Spinal cord (tissue), 10 donors: Measurements from ENCODE around the gene SMIM10L1. TPM values are rescaled to one million over a fixed set of nuclear protein-coding genes. Genes with fewer than 3 reads are reported as not detected.

Experiments used
- DNase-seq, 6 donors: peaks; one replicate each; pipeline versions ENCODE4 v3.0.0 to v3.0.0-alpha.2; 2013 to 2015; ENCODE audit warnings: low spot score in 6 of 6, low read depth in 4 of 6
- H3K27ac ChIP-seq: one replicate; pipeline ENCODE4 v1.5.1; 2013; ENCODE audit warnings: low read depth, low read length, control low read depth
- H3K27me3 ChIP-seq: one replicate; pipeline ENCODE4 v1.6.1; 2013; ENCODE audit warnings: low read length; ENCODE audit not compliant: control insufficient read depth, insufficient read depth
- H3K36me3 ChIP-seq: one replicate; pipeline ENCODE4 v1.6.1; 2013; ENCODE audit warnings: low read length; ENCODE audit not compliant: control insufficient read depth, insufficient read depth
- H3K4me1 ChIP-seq: one replicate; pipeline ENCODE4 v1.6.1; 2013; ENCODE audit warnings: low read length; ENCODE audit not compliant: control insufficient read depth, insufficient read depth
- H3K4me3 ChIP-seq: one replicate; pipeline ENCODE4 v1.5.1; 2013; ENCODE audit warnings: low read depth, low read length, control low read depth
- H3K9me3 ChIP-seq: one replicate; pipeline ENCODE4 v1.6.1; 2013; ENCODE audit warnings: low read length; ENCODE audit not compliant: control insufficient read depth, insufficient read depth
- WGBS: methylation state at CpG from one replicate; pipeline ENCODE4 v1.1.5; 2013; ENCODE audit warnings: missing lambda C conversion rate; ENCODE audit not compliant: insufficient coverage; 5-methylcytosine and 5-hydroxymethylcytosine counted together
- polyA plus RNA-seq, 2 donors: library from polyadenylated mRNA; unstranded; fragments of 120-200 nt; gene quantifications; one replicate each; pipeline ENCODE4 v1.2.1, GENCODE V29; 2013; ENCODE audit not compliant: insufficient read length in 2 of 2
- total RNA-seq, 2 donors: library from RNA; depleted of rRNA in 1 of 2; stranded (reverse); fragments of 120-200 nt in 1 of 2; fragments of >200 nt in 1 of 2; gene quantifications; one replicate each; pipeline versions ENCODE4 v1.2.3 to v1.2.4, GENCODE V29; 2013 to 2014
- donor health status: healthy.

SMIM10L1 gene
- total and polyA plus RNA-seq, 4 donors, result 12.6 to 22.6 (median 16.5) TPM

DNA sequence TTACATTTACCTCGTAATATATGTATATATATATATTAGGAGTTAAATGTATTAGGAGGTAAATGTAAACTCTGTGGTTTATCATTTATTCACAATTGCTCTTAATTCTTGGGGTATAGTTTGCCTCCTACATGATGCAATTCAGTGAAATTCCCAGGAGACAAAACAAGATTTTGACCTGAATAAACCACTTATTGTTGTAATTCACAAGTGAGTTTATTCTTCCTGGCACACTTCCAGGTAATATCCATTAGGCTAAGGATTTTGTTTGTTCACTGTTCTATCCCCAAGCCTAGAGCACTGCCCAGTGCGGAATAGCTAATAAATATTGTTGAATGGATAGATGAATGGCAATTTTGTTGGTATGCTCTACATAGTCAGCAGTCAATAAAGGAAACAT is 3.0 kb downstream of the SMIM10L1 start:
- Histone ChIP-seq H3K36me3 (peaks cover 2% of the 10 kb centered on the region), H3K4me1 (peaks cover 6% of the 10 kb centered on the region), H3K27ac (no peak overlapping the region), H3K27me3 (no peaks in the 10 kb centered on the region), H3K4me3 (no peak overlapping the region), H3K9me3 (no peaks in the 10 kb centered on the region)
- peak in 1 of 6 donors; percentile 6 for DNase-seq
- no CpG with 5 or more reads among the region's 2 CpGs for WGBS

DNA sequence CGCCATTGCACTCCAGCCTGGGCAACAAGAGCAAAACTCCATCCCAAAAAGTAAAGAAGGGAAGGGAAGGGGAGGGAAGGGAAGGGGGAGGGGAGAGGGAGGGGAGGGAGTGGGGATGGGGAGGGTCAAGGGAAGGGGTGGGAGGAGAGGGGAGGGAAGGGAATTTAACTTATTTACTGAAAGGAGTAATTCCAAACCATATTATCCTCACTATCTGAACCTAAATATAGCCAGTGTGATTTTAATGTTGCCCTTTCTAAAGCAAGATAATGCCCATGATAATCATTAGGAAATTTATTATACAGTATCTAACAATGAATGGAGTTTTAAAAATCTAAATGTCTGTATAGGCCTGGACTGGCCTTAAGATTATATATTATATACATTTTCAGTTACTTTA is 7.3 kb downstream of the SMIM10L1 start:
- no peaks in the 10 kb centered on the region for H3K9me3 ChIP-seq
- WGBS, result no CpG with 5 or more reads among the region's 1 CpG
- no peak overlapping the region for H3K27ac ChIP-seq
- no peaks in the 10 kb centered on the region for H3K27me3 ChIP-seq
- no peaks in the 10 kb centered on the region for H3K36me3 ChIP-seq
- DNase-seq, result no peak
- H3K4me3 ChIP-seq, result no peak overlapping the region
- no peaks in the 10 kb centered on the region for H3K4me1 ChIP-seq

DNA sequence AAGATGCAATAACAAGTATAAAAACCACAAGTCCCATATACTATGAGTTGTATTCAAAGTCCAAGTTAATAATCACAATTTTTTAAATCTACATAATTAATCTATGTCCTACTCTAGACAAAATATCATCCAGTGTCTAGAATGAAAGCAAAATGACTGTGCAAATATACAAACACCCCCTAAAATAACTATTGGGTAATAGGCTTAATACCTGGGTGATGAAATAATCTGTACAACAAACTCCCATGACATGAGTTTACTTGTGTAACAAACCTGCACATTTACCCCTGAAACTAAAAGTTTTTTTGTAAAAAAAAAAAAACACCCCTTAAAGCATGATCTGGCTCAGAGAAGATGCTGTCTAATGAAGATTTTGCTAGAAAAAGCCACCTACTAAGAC is 11.5 kb downstream of the SMIM10L1 start:
- no peak overlapping the region for H3K4me3 ChIP-seq
- DNase-seq, result no peak
- H3K9me3 ChIP-seq, result no peaks in the 10 kb centered on the region
- H3K4me1 ChIP-seq, result no peaks in the 10 kb centered on the region
- no peak overlapping the region for H3K27ac ChIP-seq
- H3K27me3 ChIP-seq, result no peaks in the 10 kb centered on the region
- H3K36me3 ChIP-seq, result no peaks in the 10 kb centered on the region

DNA sequence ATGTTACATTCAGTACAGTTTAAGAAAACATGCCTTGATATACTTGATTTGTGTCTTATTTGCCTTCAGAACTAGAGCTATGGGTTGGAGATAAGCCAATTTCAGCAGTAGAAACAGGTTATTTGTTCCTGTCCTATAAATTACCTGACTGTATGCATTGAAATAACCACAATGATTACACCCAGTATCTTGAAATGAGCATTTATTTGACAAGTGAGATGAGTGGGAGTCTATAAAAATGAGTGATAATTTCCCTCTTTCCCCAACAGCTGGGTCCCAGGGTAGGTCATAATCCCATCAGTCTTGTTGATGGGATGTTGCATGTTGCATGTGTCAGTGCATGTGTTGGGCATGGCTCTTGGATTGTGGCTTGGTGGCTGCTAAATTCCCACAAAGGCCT is 12.0 kb downstream of the SMIM10L1 start:
- Histone ChIP-seq H3K27ac (no peak overlapping the region), H3K36me3 (no peaks in the 10 kb centered on the region), H3K4me3 (no peak overlapping the region), H3K27me3 (no peaks in the 10 kb centered on the region), H3K4me1 (no peaks in the 10 kb centered on the region), H3K9me3 (no peaks in the 10 kb centered on the region)
- DNase-seq, result no peak

DNA sequence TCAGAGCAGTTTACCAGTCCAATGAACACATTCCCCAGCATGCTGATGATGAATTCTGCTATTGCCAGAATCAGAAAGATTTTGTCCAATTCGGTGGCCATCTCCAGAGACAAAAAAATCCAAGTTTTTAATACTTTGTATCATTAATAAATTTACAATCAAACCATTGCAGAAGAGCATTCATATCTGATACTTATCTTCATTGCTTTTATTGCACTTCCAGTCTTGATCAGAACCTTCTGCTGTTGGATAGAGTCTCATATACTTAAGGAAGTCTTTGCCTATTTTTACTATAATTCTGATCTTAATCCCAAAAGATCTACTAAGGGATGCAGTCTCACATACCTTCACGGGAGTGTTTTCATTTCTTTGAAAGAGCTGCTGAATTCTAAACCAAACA is 15.8 kb downstream of the SMIM10L1 start, which contains the start of gene TAS2R42:
TAS2R42 (minus strand) TSS at position 101 of the 400 bp plus-strand sequence; CDS start at position 101, 0 bp downstream.
- Histone ChIP-seq H3K4me3 (no peak within 1 kb of the TSS), H3K27ac (no peak within 1 kb of the TSS), H3K36me3 (no peaks in the 10 kb centered on the region), H3K27me3 (no peaks in the 10 kb centered on the region), H3K9me3 (no peaks in the 10 kb centered on the region), H3K4me1 (no peaks in the 10 kb centered on the region)
- no CpG with 5 or more reads among the region's 2 CpGs for WGBS
- no peak for DNase-seq

DNA sequence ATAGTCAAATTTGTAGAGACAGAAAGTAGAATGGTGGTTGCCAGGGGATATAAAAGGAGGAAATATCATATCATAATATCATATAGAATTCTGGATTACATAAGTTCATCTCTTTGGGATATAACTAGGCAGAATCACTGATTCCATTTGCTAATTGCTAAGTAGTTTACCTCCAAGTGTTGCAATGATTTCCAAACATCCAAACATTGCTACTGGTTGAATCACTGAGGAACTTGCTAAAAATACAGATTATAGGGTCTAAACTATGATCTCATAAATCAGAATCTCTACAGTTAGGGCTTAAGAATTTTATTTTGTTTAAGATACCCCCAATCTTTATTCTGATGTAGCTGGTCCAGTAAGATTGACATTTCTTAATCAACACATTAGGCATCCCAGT is 31.8 kb downstream of the SMIM10L1 start:
- H3K36me3 ChIP-seq, result no peaks in the 10 kb centered on the region
- no peaks in the 10 kb centered on the region for H3K27me3 ChIP-seq
- no peaks in the 10 kb centered on the region for H3K4me1 ChIP-seq
- H3K9me3 ChIP-seq, result no peaks in the 10 kb centered on the region
- no peak for DNase-seq
- H3K4me3 ChIP-seq, result no peak overlapping the region
- no peak overlapping the region for H3K27ac ChIP-seq

DNA sequence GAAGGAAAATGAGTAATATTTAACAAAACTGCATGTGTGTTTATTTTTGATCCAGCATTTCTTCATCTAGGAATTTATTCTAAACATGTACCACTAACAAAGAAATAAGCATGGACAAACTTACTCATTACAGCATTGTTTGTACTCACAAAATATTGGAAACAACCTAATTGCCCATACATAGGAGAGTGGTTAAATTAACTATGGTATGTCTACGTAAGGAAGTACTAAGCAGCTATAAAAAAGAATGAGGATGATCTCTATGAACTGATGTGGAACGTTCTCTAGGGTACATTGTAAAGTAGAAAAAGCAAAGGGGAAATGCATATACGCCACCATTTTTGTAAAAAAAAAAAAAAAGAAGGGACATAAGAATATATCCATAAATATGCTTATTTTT is 33.2 kb downstream of the SMIM10L1 start:
- no peak overlapping the region for H3K4me3 ChIP-seq
- WGBS, result no CpG with 5 or more reads among the region's 3 CpGs
- no peaks in the 10 kb centered on the region for H3K9me3 ChIP-seq
- no peaks in the 10 kb centered on the region for H3K4me1 ChIP-seq
- no peaks in the 10 kb centered on the region for H3K27me3 ChIP-seq
- no peak overlapping the region for H3K27ac ChIP-seq
- no peak for DNase-seq
- H3K36me3 ChIP-seq, result no peaks in the 10 kb centered on the region

DNA sequence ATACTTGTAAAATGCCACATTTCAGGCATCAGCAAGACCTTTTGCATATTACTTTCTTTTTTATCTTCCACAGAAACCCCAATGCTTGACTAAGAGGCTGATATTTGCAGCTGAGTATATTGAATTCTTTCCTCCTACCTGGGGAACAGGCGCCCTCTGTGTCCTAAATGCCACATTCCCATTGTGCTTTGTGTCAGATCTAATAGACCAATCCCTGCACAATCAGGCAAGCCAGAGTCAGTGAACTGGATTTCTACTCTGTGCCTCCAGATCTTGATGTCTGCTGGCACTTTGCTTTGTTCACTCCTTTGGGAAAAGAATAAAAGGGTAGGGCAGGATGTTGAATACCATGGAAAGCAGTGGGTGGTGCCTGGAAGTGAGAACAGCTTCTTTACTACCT is 38.1 kb downstream of the SMIM10L1 start:
- Histone ChIP-seq H3K27ac (no peak overlapping the region), H3K4me3 (no peak overlapping the region), H3K4me1 (no peaks in the 10 kb centered on the region), H3K36me3 (no peaks in the 10 kb centered on the region), H3K9me3 (no peaks in the 10 kb centered on the region), H3K27me3 (no peaks in the 10 kb centered on the region)
- no CpG with 5 or more reads among the region's 1 CpG for WGBS
- peak in 1 of 6 donors; percentile 14 for DNase-seq

Other genes starting within 250 kb of the SMIM10L1 start
- gene PRH2, start 242.0 kb upstream of the SMIM10L1 start, total RNA-seq, result under 1 TPM in 1 of 2 donors, not detected in 1; 0.88 TPM
- not detected for gene PRH2, start 242.0 kb upstream of the SMIM10L1 start, polyA plus RNA-seq
- gene TAS2R14, start 231.9 kb upstream of the SMIM10L1 start, total RNA-seq, result 10 to 100 TPM in 1 of 2 donors, 1 to 10 TPM in 1; 3.0 to 13.3 TPM
- gene TAS2R14, start 231.9 kb upstream of the SMIM10L1 start, polyA plus RNA-seq, result 1 to 10 TPM; 4.6 to 5.3 TPM
- gene TAS2R50, start 184.3 kb upstream of the SMIM10L1 start, total RNA-seq, result 10 to 100 TPM in 1 of 2 donors, 1 to 10 TPM in 1; 3.9 to 10.9 TPM
- under 1 TPM in 1 of 2 donors, not detected in 1; 0.17 TPM for gene TAS2R50, start 184.3 kb upstream of the SMIM10L1 start, polyA plus RNA-seq
- 10 to 100 TPM in 1 of 2 donors, 1 to 10 TPM in 1; 3.4 to 14.6 TPM for gene TAS2R20, start 172.9 kb upstream of the SMIM10L1 start, total RNA-seq
- 1 to 10 TPM; 2.1 to 2.6 TPM for gene TAS2R20, start 172.9 kb upstream of the SMIM10L1 start, polyA plus RNA-seq
- gene TAS2R19, start 148.6 kb upstream of the SMIM10L1 start, total RNA-seq, result 10 to 100 TPM in 1 of 2 donors, 1 to 10 TPM in 1; 6.3 to 15.9 TPM
- gene TAS2R19, start 148.6 kb upstream of the SMIM10L1 start, polyA plus RNA-seq, result 1 to 10 TPM; 1.4 to 2.3 TPM
- gene TAS2R31, start 139.8 kb upstream of the SMIM10L1 start, total RNA-seq, result 10 to 100 TPM in 1 of 2 donors, 1 to 10 TPM in 1; 7.8 to 18.3 TPM
- 1 to 10 TPM in 1 of 2 donors, under 1 TPM in 1; 0.82 to 1.6 TPM for gene TAS2R31, start 139.8 kb upstream of the SMIM10L1 start, polyA plus RNA-seq
- 1 to 10 TPM; 2.1 to 7.5 TPM for gene TAS2R46, start 108.9 kb upstream of the SMIM10L1 start, total RNA-seq
- gene TAS2R46, start 108.9 kb upstream of the SMIM10L1 start, polyA plus RNA-seq, result under 1 TPM in 1 of 2 donors, not detected in 1; 0.23 TPM
- 10 to 100 TPM in 1 of 2 donors, 1 to 10 TPM in 1; 3.4 to 10.8 TPM for gene TAS2R43, start 78.9 kb upstream of the SMIM10L1 start, total RNA-seq
- gene TAS2R43, start 78.9 kb upstream of the SMIM10L1 start, polyA plus RNA-seq, result under 1 TPM; 0.42 to 0.63 TPM
- 10 to 100 TPM in 1 of 2 donors, 1 to 10 TPM in 1; 5.7 to 17.0 TPM for gene TAS2R30, start 36.5 kb upstream of the SMIM10L1 start, total RNA-seq
- gene TAS2R30, start 36.5 kb upstream of the SMIM10L1 start, polyA plus RNA-seq, result under 1 TPM; 0.14 to 0.19 TPM
- not detected for gene TAS2R42, start 15.7 kb downstream of the SMIM10L1 start, total RNA-seq
- gene TAS2R42, start 15.7 kb downstream of the SMIM10L1 start, polyA plus RNA-seq, result under 1 TPM in 1 of 2 donors, not detected in 1; 0.23 TPM
- gene PRB3, start 98.5 kb downstream of the SMIM10L1 start, total RNA-seq, result not detected
- gene PRB3, start 98.5 kb downstream of the SMIM10L1 start, polyA plus RNA-seq, result under 1 TPM in 1 of 2 donors, not detected in 1; 0.32 TPM
- not detected for gene PRB4, start 139.2 kb downstream of the SMIM10L1 start, total RNA-seq
- not detected for gene PRB4, start 139.2 kb downstream of the SMIM10L1 start, polyA plus RNA-seq
- not detected for gene PRB2, start 224.4 kb downstream of the SMIM10L1 start, total RNA-seq
- not detected for gene PRB2, start 224.4 kb downstream of the SMIM10L1 start, polyA plus RNA-seq